GM12872 (cell line): ENCODE results near the gene TRANK1.
A peak's percentile ranks its signal among the peaks of the same experiment; 100 is the strongest.

ENCODE experiments used
- TF ChIP-seq, protein P1 (sequence below): IDR thresholded peaks from 3 replicates; pipeline ENCODE4 v1.5.1; 2011; ENCODE audit warnings: low read depth, mild to moderate bottlenecking, low read length, moderate library complexity; ENCODE audit not compliant: insufficient read depth

Gene TRANK1

DNA sequence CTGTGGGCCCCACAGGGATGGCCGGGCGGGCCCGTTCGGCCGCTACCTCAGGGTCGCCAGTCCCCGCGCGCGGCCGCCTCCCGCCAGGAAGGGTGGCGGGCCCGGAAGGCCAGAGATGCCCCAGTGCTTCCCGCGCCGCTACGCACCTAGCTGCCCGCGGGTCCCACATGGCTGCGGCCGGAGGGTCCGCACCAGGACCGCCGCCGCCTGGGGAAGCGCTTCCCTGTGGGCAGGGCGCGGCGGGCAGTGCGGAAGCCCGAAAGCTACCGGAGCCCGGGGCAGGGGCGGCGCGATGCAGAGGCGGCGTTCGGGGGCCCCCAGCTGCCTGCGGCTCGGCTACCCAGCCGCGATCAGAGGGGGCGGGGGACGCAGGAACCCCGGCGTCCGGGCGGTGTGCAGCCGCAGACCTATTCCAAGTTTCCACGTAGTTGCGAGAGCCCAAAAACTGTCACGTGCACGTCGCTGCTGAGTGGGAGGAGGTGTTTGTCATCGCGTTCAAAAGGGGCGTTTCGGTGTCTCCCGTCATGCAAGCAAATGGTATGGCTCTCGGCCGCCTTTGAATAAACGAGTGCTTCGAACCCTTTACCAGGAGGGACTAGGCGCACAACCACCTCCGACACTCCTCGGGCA lies at the start of gene TRANK1:
Gene TRANK1, minus strand, starts transcription at position 414 of the 630 bp plus-strand sequence. Its CDS starts 245 bp downstream, at position 169.
- TF ChIP-seq, protein P1, sequence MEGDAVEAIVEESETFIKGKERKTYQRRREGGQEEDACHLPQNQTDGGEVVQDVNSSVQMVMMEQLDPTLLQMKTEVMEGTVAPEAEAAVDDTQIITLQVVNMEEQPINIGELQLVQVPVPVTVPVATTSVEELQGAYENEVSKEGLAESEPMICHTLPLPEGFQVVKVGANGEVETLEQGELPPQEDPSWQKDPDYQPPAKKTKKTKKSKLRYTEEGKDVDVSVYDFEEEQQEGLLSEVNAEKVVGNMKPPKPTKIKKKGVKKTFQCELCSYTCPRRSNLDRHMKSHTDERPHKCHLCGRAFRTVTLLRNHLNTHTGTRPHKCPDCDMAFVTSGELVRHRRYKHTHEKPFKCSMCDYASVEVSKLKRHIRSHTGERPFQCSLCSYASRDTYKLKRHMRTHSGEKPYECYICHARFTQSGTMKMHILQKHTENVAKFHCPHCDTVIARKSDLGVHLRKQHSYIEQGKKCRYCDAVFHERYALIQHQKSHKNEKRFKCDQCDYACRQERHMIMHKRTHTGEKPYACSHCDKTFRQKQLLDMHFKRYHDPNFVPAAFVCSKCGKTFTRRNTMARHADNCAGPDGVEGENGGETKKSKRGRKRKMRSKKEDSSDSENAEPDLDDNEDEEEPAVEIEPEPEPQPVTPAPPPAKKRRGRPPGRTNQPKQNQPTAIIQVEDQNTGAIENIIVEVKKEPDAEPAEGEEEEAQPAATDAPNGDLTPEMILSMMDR: no peak

DNA sequence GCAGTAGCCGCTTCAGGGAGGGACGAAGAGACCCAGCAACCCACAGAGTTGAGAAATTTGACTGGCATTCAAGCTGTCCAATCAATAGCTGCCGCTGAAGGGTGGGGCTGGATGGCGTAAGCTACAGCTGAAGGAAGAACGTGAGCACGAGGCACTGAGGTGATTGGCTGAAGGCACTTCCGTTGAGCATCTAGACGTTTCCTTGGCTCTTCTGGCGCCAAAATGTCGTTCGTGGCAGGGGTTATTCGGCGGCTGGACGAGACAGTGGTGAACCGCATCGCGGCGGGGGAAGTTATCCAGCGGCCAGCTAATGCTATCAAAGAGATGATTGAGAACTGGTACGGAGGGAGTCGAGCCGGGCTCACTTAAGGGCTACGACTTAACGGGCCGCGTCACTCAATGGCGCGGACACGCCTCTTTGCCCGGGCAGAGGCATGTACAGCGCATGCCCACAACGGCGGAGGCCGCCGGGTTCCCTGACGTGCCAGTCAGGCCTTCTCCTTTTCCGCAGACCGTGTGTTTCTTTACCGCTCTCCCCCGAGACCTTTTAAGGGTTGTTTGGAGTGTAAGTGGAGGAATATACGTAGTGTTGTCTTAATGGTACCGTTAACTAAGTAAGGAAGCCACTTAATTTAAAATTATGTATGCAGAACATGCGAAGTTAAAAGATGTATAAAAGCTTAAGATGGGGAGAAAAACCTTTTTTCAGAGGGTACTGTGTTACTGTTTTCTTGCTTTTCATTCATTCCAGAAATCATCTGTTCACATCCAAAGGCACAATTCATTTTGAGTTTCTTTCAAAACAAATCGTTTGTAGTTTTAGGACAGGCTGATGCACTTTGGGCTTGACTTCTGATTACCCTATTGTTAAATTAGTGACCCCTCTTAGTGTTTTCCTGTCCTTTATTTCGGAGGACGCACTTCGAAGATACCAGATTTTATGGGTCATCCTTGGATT lies 48.8 kb upstream of the TRANK1 start, which contains the start of gene MLH1:
Gene MLH1, plus strand, starts transcription at position 193 of the 958 bp plus-strand sequence. Its CDS starts 30 bp downstream, at position 223.
- TF ChIP-seq, protein P1: no peak

DNA sequence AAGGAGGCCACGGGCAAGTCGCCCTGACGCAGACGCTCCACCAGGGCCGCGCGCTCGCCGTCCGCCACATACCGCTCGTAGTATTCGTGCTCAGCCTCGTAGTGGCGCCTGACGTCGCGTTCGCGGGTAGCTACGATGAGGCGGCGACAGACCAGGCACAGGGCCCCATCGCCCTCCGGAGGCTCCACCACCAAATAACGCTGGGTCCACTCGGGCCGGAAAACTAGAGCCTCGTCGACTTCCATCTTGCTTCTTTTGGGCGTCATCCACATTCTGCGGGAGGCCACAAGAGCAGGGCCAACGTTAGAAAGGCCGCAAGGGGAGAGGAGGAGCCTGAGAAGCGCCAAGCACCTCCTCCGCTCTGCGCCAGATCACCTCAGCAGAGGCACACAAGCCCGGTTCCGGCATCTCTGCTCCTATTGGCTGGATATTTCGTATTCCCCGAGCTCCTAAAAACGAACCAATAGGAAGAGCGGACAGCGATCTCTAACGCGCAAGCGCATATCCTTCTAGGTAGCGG lies 48.0 kb upstream of the TRANK1 start, which contains the start of gene EPM2AIP1:
Gene EPM2AIP1, minus strand, starts transcription at position 326 of the 520 bp plus-strand sequence. Its CDS starts 54 bp downstream, at position 272.
- TF ChIP-seq, protein P1: peak; percentile 32; the same call in 1 of the 3 replicates

DNA sequence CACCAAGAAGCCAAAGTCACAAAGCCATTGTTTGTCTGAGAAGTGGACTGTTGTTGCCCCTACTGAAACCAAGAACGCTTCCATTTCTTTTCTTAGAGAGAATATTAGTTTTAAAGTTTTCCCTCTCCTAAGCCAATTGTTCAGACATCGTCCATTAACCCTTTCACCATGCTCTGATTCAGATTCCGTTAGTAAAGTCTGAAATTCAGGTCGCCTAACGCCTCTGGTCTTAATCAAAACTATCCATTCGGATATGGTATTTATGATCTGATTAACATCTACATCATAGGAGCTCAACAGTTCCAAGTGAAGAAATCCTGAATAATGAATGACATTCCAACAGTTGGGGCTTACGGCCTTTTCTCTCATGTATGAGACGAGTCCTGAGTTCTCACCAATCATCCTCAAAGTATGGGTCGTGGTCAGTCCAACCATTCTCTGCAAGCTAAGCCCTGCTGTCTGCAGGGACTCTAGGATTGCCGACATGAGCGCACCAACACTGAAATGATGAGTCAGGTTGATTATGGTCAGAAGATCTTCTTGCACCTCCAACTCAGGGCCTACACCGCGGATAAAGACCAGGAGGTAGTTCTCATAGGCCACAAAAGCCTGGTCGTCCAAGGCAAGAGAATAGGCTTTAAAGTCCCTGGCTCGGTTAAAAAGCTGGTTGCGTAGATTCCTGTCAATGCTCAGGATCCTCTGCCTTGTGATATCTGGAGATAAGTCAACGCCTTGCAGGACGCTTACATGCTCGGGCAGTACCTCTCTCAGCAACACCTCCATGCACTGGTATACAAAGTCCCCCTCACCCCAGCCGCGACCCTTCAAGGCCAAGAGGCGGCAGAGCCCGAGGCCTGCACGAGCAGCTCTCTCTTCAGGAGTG lies 47.3 kb upstream of the TRANK1 start:
- TF ChIP-seq, protein P1: no peak

DNA sequence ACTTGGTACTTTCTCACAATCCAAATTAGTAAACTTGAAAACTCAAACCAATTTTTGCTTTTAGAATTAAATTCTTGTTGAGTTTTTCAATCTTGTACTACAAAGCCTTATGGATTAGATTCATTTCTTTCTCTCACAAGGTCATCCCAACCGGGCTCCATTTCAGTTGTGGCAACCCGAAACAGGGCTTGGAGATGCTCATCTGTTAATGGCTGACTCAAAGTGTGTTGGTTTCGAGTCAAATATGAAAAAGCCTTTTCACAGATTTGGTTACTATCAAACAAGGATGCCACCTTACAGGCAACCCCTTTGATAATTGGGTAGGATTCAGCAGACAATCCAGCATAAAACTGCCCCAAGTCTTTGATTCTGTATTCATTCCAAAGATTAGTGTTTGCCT lies 46.3 kb upstream of the TRANK1 start:
- TF ChIP-seq, protein P1: no peak

DNA sequence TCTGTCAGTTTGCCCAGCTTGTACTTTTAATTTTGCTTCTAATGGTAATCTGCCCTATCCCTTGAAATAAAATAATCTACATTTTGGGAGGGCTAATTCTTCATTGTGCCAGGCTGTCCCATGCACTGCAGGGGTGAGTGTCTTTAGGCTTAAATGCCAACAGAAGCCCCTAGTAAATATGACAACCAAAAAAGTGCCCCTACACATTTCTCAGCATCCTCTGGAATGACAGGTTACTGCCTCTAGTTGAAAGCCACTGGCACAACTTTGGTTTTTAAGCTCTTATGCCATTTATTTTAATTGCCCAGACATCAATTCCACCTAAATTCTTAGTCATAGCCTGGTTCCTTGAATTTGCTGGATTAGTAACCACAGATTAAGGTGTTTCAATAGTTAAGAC lies 44.7 kb upstream of the TRANK1 start:
- TF ChIP-seq, protein P1: no peak
